SK-N-MC (cell line): Measurements from ENCODE around the gene CLTB.
A peak's percentile ranks its signal among the peaks of the same experiment; 100 is the strongest.
"Not testable (repeated sequence)": the region's sequence is repeated elsewhere in the genome, so short reads cannot be mapped to it uniquely, and the experiment has no call there.

Source experiments
- DNase-seq: peaks from one replicate; pipeline ENCODE4 v3.0.0-alpha.2; 2011; ENCODE audit warnings: low read depth, low spot score
- H3K27ac ChIP-seq: fragments of 200-600 bp; sonication (generic); 2 replicates; pipeline ENCODE4 v1.5.1; 2016; ENCODE audit warnings: mixed run types
- H3K36me3 ChIP-seq: fragments of 200-600 bp; sonication (generic); 2 replicates; pipeline ENCODE4 v1.6.1; 2017; ENCODE audit warnings: antibody characterized with exemption, low read length, mixed read lengths; ENCODE audit not compliant: insufficient read depth
- H3K4me3 ChIP-seq: fragments of 200-600 bp; sonication (generic); 2 replicates; pipeline ENCODE4 v1.5.1; 2016
- H3K9ac ChIP-seq: fragments of 200-600 bp; sonication (generic); 2 replicates; pipeline ENCODE4 v1.8.0; 2017; ENCODE audit warnings: mixed run types, mixed read lengths; ENCODE audit not compliant: insufficient read length
- H3K9me3 ChIP-seq: fragments of 200-600 bp; sonication (generic); 2 replicates; pipeline ENCODE4 v1.6.1; 2017; ENCODE audit warnings: low read depth, mild to moderate bottlenecking, antibody characterized with exemption, low read length, moderate library complexity, mixed read lengths
- EZH2 ChIP-seq: fragments of 200-600 bp; sonication (generic); IDR thresholded peaks from one replicate; pipeline ENCODE4 v1.6.1; 2017; ENCODE audit warnings: antibody characterized with exemption
- FOXP2 ChIP-seq: optimal IDR thresholded peaks from 2 replicates; pipeline ENCODE3; 2011; ENCODE audit warnings: mild to moderate bottlenecking, moderate library complexity; ENCODE audit not compliant: insufficient read depth; ENCODE audit errors: extremely low read length, control extremely low read depth
- POLR2AphosphoS5 ChIP-seq: IDR thresholded peaks from 2 replicates; pipeline ENCODE4 v1.6.1; 2012; ENCODE audit warnings: mild to moderate bottlenecking, low read depth, low read length, borderline replicate concordance

Gene CLTB

DNA sequence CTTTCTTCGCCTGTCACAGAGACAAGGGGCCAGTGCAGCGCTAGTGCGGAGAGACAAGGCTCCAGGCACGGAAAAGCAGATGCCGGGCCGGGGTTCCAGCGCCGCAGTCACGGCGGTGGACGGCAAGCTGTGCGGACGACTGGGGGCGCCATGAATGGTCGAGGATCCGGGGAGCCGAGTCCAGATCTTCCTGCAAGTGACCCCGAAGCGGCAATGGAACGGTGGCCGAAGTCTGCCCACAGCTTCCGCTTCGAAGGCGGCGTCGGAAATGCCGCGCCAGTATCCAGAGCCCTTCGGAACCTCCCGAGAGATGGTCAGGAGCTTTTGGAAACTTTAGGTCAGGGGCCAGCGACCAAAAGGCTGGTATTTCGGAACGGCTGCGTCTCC is 31.2 kb upstream of the CLTB start:
- peaks cover 5% of the 10 kb centered on the region for H3K36me3 ChIP-seq
- no peak for DNase-seq
- no peaks in the 10 kb centered on the region for H3K9me3 ChIP-seq
- H3K4me3 ChIP-seq, result peak overlapping the region; percentile 94
- peak overlapping the region; percentile 42; the same call in 1 of the 2 replicates for H3K27ac ChIP-seq
- H3K9ac ChIP-seq, result peak overlapping the region; percentile 92
- TF ChIP-seq EZH2 (no peak), POLR2AphosphoS5 (no peak; the same call in 1 of the 2 replicates), FOXP2 (no peak)

DNA sequence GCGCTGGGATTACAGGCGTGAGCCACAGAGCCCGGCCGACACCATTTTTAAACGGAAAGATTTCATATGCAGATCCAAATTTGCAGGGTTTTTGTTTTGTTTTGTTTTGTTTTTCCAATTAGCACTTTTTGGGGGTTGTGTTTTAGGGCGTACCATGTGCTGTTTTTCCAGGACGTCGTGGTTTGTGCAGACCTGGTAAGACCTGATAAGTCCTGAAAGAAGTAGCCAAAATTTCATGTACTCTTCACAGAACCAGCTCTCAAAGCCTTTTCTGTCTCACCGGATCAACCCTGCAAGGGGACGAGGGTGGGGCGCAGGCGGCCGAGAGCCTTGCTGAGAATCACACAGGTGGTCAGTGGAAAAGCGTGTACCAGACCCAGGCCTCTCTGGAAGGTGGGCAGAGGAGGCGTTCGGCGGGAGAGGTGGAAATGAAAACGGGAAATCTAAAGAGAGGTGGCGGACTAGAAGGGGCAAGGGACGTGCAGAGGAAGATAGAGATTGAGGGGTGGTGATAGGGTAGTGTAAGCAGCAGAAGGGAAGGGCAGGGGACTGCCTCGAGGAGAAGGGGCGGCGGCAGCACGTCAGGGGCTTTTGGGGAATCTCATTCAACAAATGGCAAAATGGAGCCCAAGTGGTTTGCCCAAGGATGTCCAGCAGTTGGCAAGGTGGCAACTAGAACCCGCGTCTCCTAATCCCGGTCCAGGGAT is 30.7 kb upstream of the CLTB start:
- DNase-seq, result no peak
- peak overlapping the region; percentile 92 for H3K9ac ChIP-seq
- peak overlapping the region; percentile 94 for H3K4me3 ChIP-seq
- H3K9me3 ChIP-seq, result no peaks in the 10 kb centered on the region
- no peak overlapping the region; the same call in 1 of the 2 replicates for H3K27ac ChIP-seq
- no peak for TF ChIP-seq FOXP2
- no peaks in the 10 kb centered on the region for H3K36me3 ChIP-seq

DNA sequence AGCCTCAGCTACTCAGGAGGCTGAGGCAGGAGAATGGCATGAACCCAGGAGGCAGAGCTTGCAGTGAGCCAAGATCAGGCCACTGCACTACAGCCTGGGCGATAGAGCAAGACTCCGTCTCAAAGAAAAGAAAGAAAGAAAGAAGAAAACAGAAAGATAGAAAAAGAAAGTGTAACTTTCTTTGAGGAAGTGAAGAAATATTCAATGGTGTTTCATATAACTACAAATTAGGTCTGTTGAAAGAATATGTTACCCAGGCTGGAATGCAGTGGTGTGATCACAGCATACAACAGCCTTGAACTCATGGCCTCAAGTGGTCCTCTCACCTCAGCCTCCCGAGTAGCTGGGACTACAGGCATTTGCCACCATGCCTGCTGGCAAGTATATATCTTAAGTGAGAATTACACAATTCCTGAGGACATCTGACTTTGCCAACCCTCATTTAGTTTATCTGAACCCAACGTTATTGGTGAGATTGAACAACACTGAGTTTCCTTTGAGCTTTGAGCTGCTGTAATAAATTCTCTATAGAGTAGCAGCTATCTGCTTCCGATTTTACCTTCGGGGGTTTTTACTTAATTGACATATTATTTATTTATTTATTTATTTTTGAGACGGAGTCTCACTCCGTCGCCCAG is 29.8 kb upstream of the CLTB start:
- Histone ChIP-seq H3K4me3 (no peak overlapping the region), H3K9me3 (no peaks in the 10 kb centered on the region), H3K27ac (no peak overlapping the region), H3K9ac (no peak overlapping the region), H3K36me3 (no peaks in the 10 kb centered on the region)
- no peak for DNase-seq
- no peak for TF ChIP-seq FOXP2
- no peak for TF ChIP-seq EZH2
- TF ChIP-seq POLR2AphosphoS5, result no peak

DNA sequence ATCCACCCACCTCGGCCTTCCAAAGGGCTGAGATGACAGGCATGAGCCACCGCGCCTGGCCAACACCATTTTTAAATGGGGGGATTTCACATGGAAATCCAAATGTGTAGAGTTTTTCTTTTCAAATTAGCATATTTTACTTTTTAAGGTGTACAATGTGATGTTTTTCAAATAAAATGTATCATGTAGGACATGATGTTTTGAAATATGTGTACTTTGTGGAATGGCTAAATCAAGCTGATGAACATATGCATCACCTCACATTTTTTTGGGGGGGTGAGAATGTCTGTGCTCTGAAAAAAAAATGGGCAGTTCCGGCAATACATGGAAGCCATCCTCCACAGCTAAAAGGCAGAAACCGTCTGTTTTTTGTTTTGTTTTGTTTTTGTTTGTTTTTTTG is 28.4 kb upstream of the CLTB start:
- no peak for DNase-seq
- Histone ChIP-seq H3K9ac (no peak overlapping the region), H3K27ac (no peak overlapping the region), H3K36me3 (no peaks in the 10 kb centered on the region), H3K4me3 (no peak overlapping the region), H3K9me3 (no peaks in the 10 kb centered on the region)
- TF ChIP-seq EZH2 (no peak), POLR2AphosphoS5 (no peak), FOXP2 (no peak)

DNA sequence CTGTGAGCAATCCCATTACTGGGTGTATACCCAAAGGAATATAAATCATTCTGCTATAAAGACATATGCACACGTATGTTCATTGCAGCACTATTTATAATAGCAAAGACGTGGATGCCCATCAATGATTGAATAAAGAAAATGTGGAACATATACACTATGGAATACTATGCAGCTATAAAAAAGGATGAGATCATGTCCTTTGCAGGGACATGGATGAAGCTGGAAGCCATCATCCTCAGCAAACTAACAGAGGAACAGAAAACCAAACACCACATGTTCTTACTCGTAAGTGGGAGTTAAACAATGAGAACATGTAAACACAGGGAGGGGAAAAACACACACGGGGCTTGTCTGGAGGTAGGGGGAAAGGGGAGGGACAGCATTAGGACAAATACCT is 26.6 kb upstream of the CLTB start:
- H3K9ac ChIP-seq, DNase-seq, H3K27ac ChIP-seq, H3K4me3 ChIP-seq, H3K9me3 ChIP-seq, H3K36me3 ChIP-seq: not testable (repeated sequence)

DNA sequence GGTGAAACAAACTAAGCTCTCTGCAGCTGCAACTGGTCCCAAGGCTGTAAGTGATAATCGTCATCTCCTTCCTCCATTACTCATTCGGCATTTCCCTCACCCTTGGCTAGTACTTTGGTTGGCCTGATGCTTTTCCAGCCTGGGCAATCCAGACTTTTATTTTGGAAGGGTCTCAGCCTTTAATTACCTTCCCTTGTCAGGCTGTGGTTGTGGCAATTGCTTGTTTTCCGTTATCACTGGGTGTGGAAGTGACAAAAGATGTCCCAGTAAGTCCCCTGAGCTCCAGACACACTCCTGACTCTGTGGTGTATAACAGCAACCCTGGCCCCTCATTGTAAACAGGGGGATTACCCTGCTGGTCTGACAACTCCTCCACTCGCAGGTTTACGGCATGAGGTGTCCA is 25.6 kb upstream of the CLTB start:
- no peaks in the 10 kb centered on the region for H3K36me3 ChIP-seq
- no peak for DNase-seq
- no peak overlapping the region for H3K9ac ChIP-seq
- H3K4me3 ChIP-seq, result no peak overlapping the region
- H3K27ac ChIP-seq, result no peak overlapping the region
- no peaks in the 10 kb centered on the region for H3K9me3 ChIP-seq
- no peak for TF ChIP-seq POLR2AphosphoS5
- TF ChIP-seq EZH2, result no peak
- TF ChIP-seq FOXP2, result no peak

DNA sequence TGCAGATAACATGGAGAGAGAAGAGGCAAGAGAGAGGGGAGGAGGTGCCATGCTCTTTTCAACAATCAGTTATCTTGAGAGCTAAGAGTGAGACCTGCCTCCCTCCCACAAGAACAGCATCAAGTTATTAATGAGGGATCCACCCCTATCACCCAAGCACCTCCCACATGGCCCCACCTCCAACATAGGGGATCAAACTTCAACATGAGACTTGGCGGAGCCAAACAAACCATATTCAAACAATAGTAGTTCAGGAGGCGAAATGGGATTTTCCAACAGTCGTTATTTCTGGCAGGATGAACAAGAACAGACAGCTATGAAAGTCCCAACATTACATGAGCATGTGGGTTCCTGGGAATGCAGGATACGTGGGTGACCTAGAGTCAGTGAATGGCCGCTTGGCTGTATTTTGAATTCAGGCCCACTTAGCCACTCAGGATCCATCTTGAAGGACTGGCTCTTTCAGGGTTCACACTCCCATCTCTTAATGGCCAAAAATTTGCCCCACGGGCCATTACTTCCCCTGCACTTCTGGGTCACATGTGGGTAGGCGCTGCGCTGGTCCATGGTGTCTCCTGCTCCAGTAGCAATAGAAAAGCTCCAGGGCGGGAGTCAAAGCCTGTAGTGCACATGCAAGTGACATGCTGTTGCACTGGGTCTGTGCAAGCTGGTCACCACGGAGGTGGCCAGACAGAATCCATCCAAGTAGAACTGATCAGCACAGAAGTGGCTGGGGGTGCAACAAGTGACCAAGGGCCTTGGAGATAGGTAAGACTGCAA is 24.8 kb upstream of the CLTB start:
- no peak for DNase-seq
- TF ChIP-seq FOXP2, result no peak
- TF ChIP-seq POLR2AphosphoS5, result no peak
- no peak for TF ChIP-seq EZH2
- Histone ChIP-seq H3K9me3 (no peaks in the 10 kb centered on the region), H3K36me3 (no peaks in the 10 kb centered on the region), H3K9ac (no peak overlapping the region), H3K4me3 (no peak overlapping the region), H3K27ac (no peak overlapping the region)

DNA sequence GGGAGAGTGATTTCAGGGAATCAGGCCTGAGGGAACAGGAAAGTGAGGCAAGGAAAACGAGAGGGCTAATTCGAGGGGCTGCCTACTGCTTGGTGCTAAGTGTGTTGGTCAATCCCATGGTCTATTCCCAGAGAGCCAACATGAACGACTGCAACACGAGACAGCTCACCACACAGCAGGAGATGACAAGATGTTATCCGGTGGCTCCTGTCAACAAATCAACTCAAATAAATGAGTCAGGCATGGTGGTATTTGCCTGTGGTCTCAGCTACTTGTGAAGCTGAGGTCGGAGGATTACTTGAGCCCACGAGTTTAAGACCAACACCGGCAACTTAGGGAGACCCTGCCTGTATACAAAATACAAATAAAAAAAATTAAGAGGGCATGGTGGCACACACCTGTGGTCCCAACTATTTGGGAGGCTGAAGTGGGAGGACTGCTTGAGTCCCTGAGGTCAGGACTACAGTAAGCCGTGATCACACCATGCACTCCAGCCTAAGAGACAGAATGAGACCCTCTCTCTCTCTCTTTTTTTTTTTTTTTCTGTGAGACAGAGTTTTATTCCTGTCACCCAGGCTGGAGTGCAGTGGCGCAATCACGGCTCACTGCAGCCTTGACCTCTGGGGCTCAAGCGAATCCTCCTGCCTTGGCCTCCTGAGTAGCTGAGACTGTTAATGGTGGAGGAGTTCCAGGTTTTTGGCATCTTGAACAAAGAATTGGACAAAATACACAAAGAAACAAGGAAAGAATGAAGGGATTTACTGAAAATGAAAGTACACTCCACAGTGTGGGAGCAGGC is 22.8 kb upstream of the CLTB start:
- no peak overlapping the region for H3K27ac ChIP-seq
- no peaks in the 10 kb centered on the region for H3K36me3 ChIP-seq
- H3K4me3 ChIP-seq, result no peak overlapping the region
- no peaks in the 10 kb centered on the region for H3K9me3 ChIP-seq
- no peak overlapping the region for H3K9ac ChIP-seq
- DNase-seq, result no peak
- no peak for TF ChIP-seq POLR2AphosphoS5
- TF ChIP-seq EZH2, result no peak
- TF ChIP-seq FOXP2, result no peak
